ENCODE results near the gene HAO2. TPM values are rescaled to one million over a fixed set of nuclear protein-coding genes. Genes with fewer than 3 reads are reported as not detected.
"Not testable (repeated sequence)": the region's sequence is repeated elsewhere in the genome, so short reads cannot be mapped to it uniquely, and the experiment has no call there.

Gene HAO2
- total and polyA plus RNA-seq, 7 donors, result not detected

DNA sequence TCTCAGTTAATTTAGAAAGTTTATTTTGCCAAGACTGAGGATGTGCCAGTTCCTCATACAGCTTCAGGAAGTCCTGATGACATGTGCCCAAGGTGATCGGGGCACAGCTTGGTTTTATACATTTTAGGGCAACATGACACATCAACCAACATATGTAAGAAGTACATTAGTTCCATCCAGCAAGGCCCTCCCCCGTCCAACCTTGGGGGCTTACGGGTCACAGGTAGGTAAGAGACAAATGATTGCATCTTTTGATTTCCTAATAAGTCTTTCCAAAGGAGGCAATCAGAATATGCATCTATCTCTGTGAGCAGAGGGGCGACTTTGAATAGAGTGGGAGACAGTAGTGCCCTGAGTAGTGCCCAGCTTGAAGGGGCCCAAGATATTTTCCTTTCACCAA is 19.6 kb upstream of the HAO2 start:
- Histone ChIP-seq H3K4me3 (no peak overlapping the region), H3K27ac (no peak overlapping the region), H3K36me3 (ENCODE audit: insufficient read depth in 1 of 2, low read depth in 1 of 2) (no peaks in the 10 kb centered on the region), H3K9me3 (no peaks in the 10 kb centered on the region), H3K27me3 (ENCODE audit: insufficient read depth in 3 of 3, low read length in 2 of 3) (no peaks in the 10 kb centered on the region), H3K4me1 (no peaks in the 10 kb centered on the region)
- DNase-seq (no peak), ATAC-seq (no peak)
- TF ChIP-seq, protein P1, sequence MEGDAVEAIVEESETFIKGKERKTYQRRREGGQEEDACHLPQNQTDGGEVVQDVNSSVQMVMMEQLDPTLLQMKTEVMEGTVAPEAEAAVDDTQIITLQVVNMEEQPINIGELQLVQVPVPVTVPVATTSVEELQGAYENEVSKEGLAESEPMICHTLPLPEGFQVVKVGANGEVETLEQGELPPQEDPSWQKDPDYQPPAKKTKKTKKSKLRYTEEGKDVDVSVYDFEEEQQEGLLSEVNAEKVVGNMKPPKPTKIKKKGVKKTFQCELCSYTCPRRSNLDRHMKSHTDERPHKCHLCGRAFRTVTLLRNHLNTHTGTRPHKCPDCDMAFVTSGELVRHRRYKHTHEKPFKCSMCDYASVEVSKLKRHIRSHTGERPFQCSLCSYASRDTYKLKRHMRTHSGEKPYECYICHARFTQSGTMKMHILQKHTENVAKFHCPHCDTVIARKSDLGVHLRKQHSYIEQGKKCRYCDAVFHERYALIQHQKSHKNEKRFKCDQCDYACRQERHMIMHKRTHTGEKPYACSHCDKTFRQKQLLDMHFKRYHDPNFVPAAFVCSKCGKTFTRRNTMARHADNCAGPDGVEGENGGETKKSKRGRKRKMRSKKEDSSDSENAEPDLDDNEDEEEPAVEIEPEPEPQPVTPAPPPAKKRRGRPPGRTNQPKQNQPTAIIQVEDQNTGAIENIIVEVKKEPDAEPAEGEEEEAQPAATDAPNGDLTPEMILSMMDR (IDR thresholded peaks at IDR 0.05), result no peak
- WGBS, 3 donors, result 89 to 91% (median 90%) methylated on average over 4 of the region's 4 CpGs
- intact Hi-C loops (cut with DNase I), result no loop called here

DNA sequence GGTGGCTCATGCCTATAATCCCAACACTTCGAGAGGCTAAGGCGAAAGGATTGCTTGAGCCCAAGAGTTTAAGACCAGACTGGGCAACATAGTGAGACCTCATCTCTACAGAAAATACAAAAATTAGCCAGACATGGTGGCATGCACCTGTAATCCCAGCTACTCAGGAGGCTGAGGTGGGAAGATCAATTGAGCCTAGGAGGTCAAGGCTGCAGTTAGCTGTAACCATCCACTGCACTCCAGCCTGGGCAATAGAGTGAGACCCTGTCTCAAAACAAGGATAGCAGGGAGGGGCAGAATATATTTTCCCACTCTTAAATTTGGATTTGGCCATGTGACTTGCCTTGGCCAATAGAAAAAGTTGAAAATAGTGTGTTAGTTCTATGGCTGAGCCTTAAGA is 17.7 kb upstream of the HAO2 start:
- H3K9me3 ChIP-seq; H3K4me3 ChIP-seq; H3K27me3 ChIP-seq (ENCODE audit: insufficient read depth in 3 of 3, low read length in 2 of 3); ATAC-seq; H3K4me1 ChIP-seq; H3K27ac ChIP-seq; DNase-seq; H3K36me3 ChIP-seq (ENCODE audit: insufficient read depth in 1 of 2, low read depth in 1 of 2); intact Hi-C loops (cut with DNase I): not testable (repeated sequence)
- 94 to 96% (median 95%) methylated on average over 2 of the region's 2 CpGs for WGBS, 3 donors

DNA sequence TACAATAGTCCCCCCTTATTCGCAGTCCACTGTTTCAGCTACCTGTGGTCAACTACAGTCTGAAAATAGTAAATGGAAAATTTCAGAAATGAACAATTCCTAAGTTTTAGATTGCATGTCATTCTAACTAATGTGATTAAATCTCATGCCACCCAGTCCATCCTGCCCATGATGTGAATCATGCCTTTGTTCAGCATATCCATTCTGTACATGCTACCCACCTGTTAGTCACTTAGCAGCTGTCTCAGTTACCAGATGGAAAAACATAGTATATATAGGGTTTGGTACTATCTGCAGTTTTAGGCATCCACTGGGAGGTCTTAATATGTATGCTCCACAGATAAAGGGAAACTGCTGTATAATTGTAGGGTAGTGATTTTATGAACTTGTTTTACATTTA is 16.6 kb upstream of the HAO2 start:
- intact Hi-C loops (cut with DNase I), result no loop called here

DNA sequence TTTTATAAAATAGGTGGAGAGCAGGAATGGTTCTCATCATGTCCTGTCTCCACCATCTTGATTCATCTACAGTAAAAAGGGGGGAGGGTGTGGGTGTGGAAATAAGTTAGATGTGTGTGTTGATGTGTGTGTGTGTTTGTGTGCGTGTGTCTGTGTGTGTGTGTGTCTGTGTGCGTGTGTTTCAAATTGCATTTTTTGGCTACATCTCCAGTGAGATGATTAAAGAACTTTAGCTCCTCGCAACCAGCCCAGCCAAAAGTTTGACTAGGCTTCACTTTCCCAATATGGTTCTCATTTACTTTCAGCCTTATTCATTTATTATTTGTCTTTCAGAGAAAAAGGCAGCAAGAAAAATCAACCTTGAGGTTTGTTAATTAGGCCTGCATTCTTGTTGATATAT is 14.7 kb upstream of the HAO2 start:
- TF ChIP-seq, protein P1 (IDR thresholded peaks at IDR 0.05), result no peak
- Histone ChIP-seq H3K4me3 (no peak overlapping the region), H3K36me3 (ENCODE audit: insufficient read depth in 1 of 2, low read depth in 1 of 2) (no peaks in the 10 kb centered on the region), H3K27ac (no peak overlapping the region), H3K27me3 (ENCODE audit: insufficient read depth in 3 of 3, low read length in 2 of 3) (no peaks in the 10 kb centered on the region), H3K9me3 (no peaks in the 10 kb centered on the region), H3K4me1 (no peaks in the 10 kb centered on the region)
- no peak for ATAC-seq
- 82 to 87% (median 85%) methylated on average over 3 of the region's 3 CpGs for WGBS, 3 donors
- intact Hi-C loops (cut with DNase I), result no loop called here
- DNase-seq, result no peak

More for the DNA sequence above, 16.6 kb upstream of the HAO2 start:
- no peaks in the 10 kb centered on the region for H3K4me1 ChIP-seq
- no peaks in the 10 kb centered on the region for H3K27me3 ChIP-seq (ENCODE audit: insufficient read depth in 3 of 3, low read length in 2 of 3)
- no peak overlapping the region for H3K27ac ChIP-seq
- TF ChIP-seq, protein P1 (IDR thresholded peaks at IDR 0.05), result no peak
- H3K9me3 ChIP-seq, result no peaks in the 10 kb centered on the region
- ATAC-seq (no peak), DNase-seq (no peak)
- 87 to 100% (median 93%) methylated on average over 1 of the region's 1 CpG for WGBS, 3 donors
- no peak overlapping the region for H3K4me3 ChIP-seq
- H3K36me3 ChIP-seq (ENCODE audit: insufficient read depth in 1 of 2, low read depth in 1 of 2), result no peaks in the 10 kb centered on the region

DNA sequence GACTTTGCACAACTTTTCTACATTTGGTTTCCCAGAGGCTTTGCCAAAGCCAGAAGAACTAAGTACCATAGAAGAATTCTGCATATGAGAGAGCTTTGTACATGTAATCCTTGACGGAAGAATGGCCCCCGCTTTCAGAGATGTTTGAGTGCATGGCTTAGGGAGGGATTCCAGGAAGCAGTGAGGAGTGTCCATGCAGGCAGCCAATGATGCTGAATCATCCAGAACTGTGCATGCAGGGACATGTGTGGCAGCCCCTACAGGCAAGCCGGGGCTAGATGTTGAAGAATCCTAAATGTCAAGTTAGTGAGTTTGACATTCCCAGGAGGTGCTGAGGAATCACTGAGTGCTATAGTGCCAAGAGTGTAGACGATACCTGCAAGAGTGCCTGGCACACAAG is 9.9 kb upstream of the HAO2 start:
- ATAC-seq, result no peak
- H3K9me3 ChIP-seq, result no peaks in the 10 kb centered on the region
- no peak for DNase-seq
- H3K27ac ChIP-seq, result no peak overlapping the region
- no peaks in the 10 kb centered on the region for H3K27me3 ChIP-seq (ENCODE audit: insufficient read depth in 3 of 3, low read length in 2 of 3)
- WGBS, 3 donors, result 47 to 52% (median 49%) methylated on average over 4 of the region's 4 CpGs
- no peaks in the 10 kb centered on the region for H3K4me1 ChIP-seq
- no peak overlapping the region for H3K4me3 ChIP-seq
- intact Hi-C loops (cut with DNase I), result no loop called here
- H3K36me3 ChIP-seq (ENCODE audit: insufficient read depth in 1 of 2, low read depth in 1 of 2), result no peaks in the 10 kb centered on the region
- TF ChIP-seq, protein P1 (IDR thresholded peaks at IDR 0.05), result no peak

Measured in psoas muscle (tissue), 8 donors.